Gastroesophageal sphincter (tissue), 4 donors: Measurements from ENCODE around the gene ZFAND4. TPM values are rescaled to one million over a fixed set of nuclear protein-coding genes. Genes with fewer than 3 reads are reported as not detected.

Source experiments
- ATAC-seq: fragments of 150-250 bp; one replicate; pipeline ENCODE4 v1.9.1; 2016; ENCODE audit warnings: mild to moderate bottlenecking, moderate library complexity
- H3K27ac ChIP-seq, 4 donors: fragments of 200-600 bp; sonication (generic) in 3 of 4; 1 replicate in 3 of 4; 2 replicates in 1 of 4; pipeline ENCODE4 v1.5.1; 2016 to 2019
- H3K27me3 ChIP-seq: fragments of 200-600 bp; sonication (generic); one replicate; pipeline ENCODE4 v1.5.1; 2019
- H3K36me3 ChIP-seq, 2 donors: fragments of 200-600 bp; sonication (generic); one replicate each; pipeline ENCODE4 v1.5.1; 2019; ENCODE audit warnings: control low read depth in 1 of 2
- H3K4me1 ChIP-seq, 3 donors: fragments of 200-600 bp; sonication (generic); 1 replicate in 2 of 3; 2 replicates in 1 of 3; pipeline ENCODE4 v1.5.1; 2016 to 2019; ENCODE audit warnings: control low read depth in 2 of 3
- H3K4me3 ChIP-seq, 2 donors: fragments of 200-600 bp; sonication (generic); one replicate each; pipeline ENCODE4 v1.5.1; 2019; ENCODE audit warnings: mild to moderate bottlenecking in 1 of 2, moderate library complexity in 1 of 2
- H3K9me3 ChIP-seq, 3 donors: fragments of 200-600 bp; sonication (generic); one replicate each; pipeline ENCODE4 v1.5.1; 2017 to 2019; ENCODE audit warnings: control low read depth in 2 of 3
- CTCF ChIP-seq, 4 experiments: fragments of 200-600 bp in 2 of 4; fragments of 450-650 bp in 2 of 4; sonication (generic) in 1 of 4; IDR thresholded peaks; one replicate each; pipeline ENCODE4 v1.5.1; 2017 to 2019; ENCODE audit warnings: antibody characterized with exemption in 4 of 4, mild to moderate bottlenecking in 2 of 4, moderate library complexity in 2 of 4
- EP300 ChIP-seq: sonication (generic); formaldehyde crosslinking; IDR thresholded peaks from one replicate; pipeline ENCODE4 v1.6.1; 2017; ENCODE audit warnings: antibody characterized with exemption, mild to moderate bottlenecking
- POLR2A ChIP-seq, 2 donors: fragments of 450-650 bp; IDR thresholded peaks; one replicate each; pipeline ENCODE4 v1.6.1; 2017; ENCODE audit warnings: antibody characterized with exemption in 2 of 2, mild to moderate bottlenecking in 2 of 2, moderate library complexity in 1 of 2
- POLR2AphosphoS5 ChIP-seq: sonication (generic); formaldehyde crosslinking; IDR thresholded peaks from one replicate; pipeline ENCODE4 v1.6.1; 2017; ENCODE audit warnings: antibody characterized with exemption
- WGBS, 2 donors: methylation state at CpG; one replicate each; pipeline ENCODE4 v1.1.5; 2018; ENCODE audit warnings: low coverage in 1 of 2; 5-methylcytosine and 5-hydroxymethylcytosine counted together
- total RNA-seq, 4 donors: library from RNA; depleted of rRNA; stranded (reverse); fragments of >200 nt; gene quantifications; one replicate each; pipeline ENCODE4 v1.1.0, GENCODE V29; 2016

The ZFAND4 gene
- total RNA-seq, 4 donors from 2014 or later: 13.7 to 20.0 (median 16.1) TPM

GRCh38 chr10:45625879-45626278 is 46.7 kb downstream of the ZFAND4 start:
- Histone ChIP-seq H3K4me1 (no peaks in the 10 kb centered on the region), H3K9me3 (no peaks in the 10 kb centered on the region), H3K27ac (no peak overlapping the region), H3K36me3 (peaks cover 0 to 39% of the 10 kb centered on the region in 2 donors), H3K27me3 (no peaks in the 10 kb centered on the region), H3K4me3 (no peak overlapping the region)
- WGBS, 2 donors: 74 to 83% methylated on average over 3 of the region's 3 CpGs
- ATAC-seq: no peak
- TF ChIP-seq EP300 (no peak), POLR2A (IDR thresholded peaks at IDR 0.05) (no peak), CTCF (IDR thresholded peaks at IDR 0.05) (no peak), POLR2AphosphoS5 (no peak)

- H3K27ac ChIP-seq: no peak overlapping the region
- peaks cover 0 to 40% of the 10 kb centered on the region in 2 donors for H3K36me3 ChIP-seq
- WGBS, 2 donors: 95 to 100% methylated on average over 4 to 5 of the region's 6 CpGs
- no peak overlapping the region for H3K4me3 ChIP-seq
- TF ChIP-seq EP300 (no peak), POLR2AphosphoS5 (no peak), CTCF (IDR thresholded peaks at IDR 0.05) (no peak), POLR2A (IDR thresholded peaks at IDR 0.05) (no peak)
- no peaks in the 10 kb centered on the region for H3K27me3 ChIP-seq
- H3K4me1 ChIP-seq: no peaks in the 10 kb centered on the region
- no peak for ATAC-seq
- H3K9me3 ChIP-seq: no peaks in the 10 kb centered on the region
These were observed 47.8 kb downstream of the ZFAND4 start for GRCh38 chr10:45624724-45625123.

- no peak for TF ChIP-seq POLR2A (IDR thresholded peaks at IDR 0.05)
- no peak for TF ChIP-seq POLR2AphosphoS5
- no peak for TF ChIP-seq EP300
- no peak for TF ChIP-seq CTCF (IDR thresholded peaks at IDR 0.05)
- H3K4me3 ChIP-seq: no peak overlapping the region
- no peaks in the 10 kb centered on the region for H3K4me1 ChIP-seq
- peaks cover 0 to 62% of the 10 kb centered on the region in 2 donors for H3K36me3 ChIP-seq
- 82 to 84% methylated on average over 1 of the region's 1 CpG for WGBS, 2 donors
- no peaks in the 10 kb centered on the region for H3K27me3 ChIP-seq
- no peaks in the 10 kb centered on the region for H3K9me3 ChIP-seq
- no peak overlapping the region for H3K27ac ChIP-seq
- no peak for ATAC-seq
These were observed 57.7 kb downstream of the ZFAND4 start for GRCh38 chr10:45614869-45615268.

- TF ChIP-seq POLR2A (IDR thresholded peaks at IDR 0.05) (no peak), CTCF (IDR thresholded peaks at IDR 0.05) (no peak), EP300 (no peak)
- no peak overlapping the region for H3K27ac ChIP-seq
- H3K27me3 ChIP-seq: no peaks in the 10 kb centered on the region
- H3K36me3 ChIP-seq: peaks cover 0 to 67% of the 10 kb centered on the region in 2 donors
- H3K4me1 ChIP-seq: no peaks in the 10 kb centered on the region
- ATAC-seq: no peak
- no peak overlapping the region for H3K4me3 ChIP-seq
- H3K9me3 ChIP-seq: no peaks in the 10 kb centered on the region
These were observed 59.8 kb downstream of the ZFAND4 start for GRCh38 chr10:45612741-45613140.

GRCh38 chr10:45608052-45608451 is 64.5 kb downstream of the ZFAND4 start:
- Histone ChIP-seq H3K27me3 (no peaks in the 10 kb centered on the region), H3K4me1 (no peaks in the 10 kb centered on the region), H3K27ac (no peak overlapping the region), H3K9me3 (no peaks in the 10 kb centered on the region), H3K4me3 (no peak overlapping the region), H3K36me3 (peaks cover 0 to 39% of the 10 kb centered on the region in 2 donors)
- no peak for TF ChIP-seq EP300
- no peak for TF ChIP-seq POLR2A (IDR thresholded peaks at IDR 0.05)
- TF ChIP-seq POLR2AphosphoS5: no peak
- no peak for TF ChIP-seq CTCF (IDR thresholded peaks at IDR 0.05)
- ATAC-seq: no peak
- WGBS, 2 donors: 100% methylated on average over 1 of the region's 1 CpG
